Left renal cortex interstitium (tissue), 4 donors: ENCODE data around the gene SYNPO. TPM values are rescaled to one million over a fixed set of nuclear protein-coding genes. Genes with fewer than 3 reads are reported as not detected.

ENCODE experiments used
- DNase-seq, 4 donors: peaks; one replicate each; pipeline ENCODE4 v3.0.0-alpha.2; 2013; ENCODE audit warnings: low read depth in 4 of 4, low spot score in 2 of 4, missing footprints in 1 of 4
- polyA plus RNA-seq, 4 donors: library from polyadenylated mRNA; unstranded; fragments of 120-200 nt; gene quantifications; one replicate each; pipeline ENCODE4 v1.2.1, GENCODE V29; 2013; ENCODE audit not compliant: insufficient read length in 4 of 4

SYNPO gene
- polyA plus RNA-seq, 4 donors: 88.2 to 115 (median 105) TPM

GRCh38 chr5:150624334-150625163, 15.9 kb upstream of the SYNPO start:
- DNase-seq: no peak

GRCh38 chr5:150625164-150625535, 15.3 kb upstream of the SYNPO start:
- no peak for DNase-seq

- no peak for DNase-seq
These were observed 14.4 kb upstream of the SYNPO start for GRCh38 chr5:150625831-150626746.

- DNase-seq: no peak
These were observed 13.6 kb upstream of the SYNPO start for GRCh38 chr5:150626853-150627276.

GRCh38 chr5:150627731-150628545, 12.5 kb upstream of the SYNPO start:
- no peak for DNase-seq

- no peak for DNase-seq
These were observed 11.4 kb upstream of the SYNPO start for GRCh38 chr5:150628936-150629485.

- DNase-seq: no peak
These were observed 10.4 kb upstream of the SYNPO start for GRCh38 chr5:150630016-150630415.

- no peak for DNase-seq
These were observed 9.8 kb upstream of the SYNPO start for GRCh38 chr5:150630461-150631325.

GRCh38 chr5:150631326-150631701, 9.1 kb upstream of the SYNPO start:
- DNase-seq: no peak

- no peak for DNase-seq
These were observed 7.9 kb upstream of the SYNPO start for GRCh38 chr5:150632305-150633160.

GRCh38 chr5:150633429-150633828, 7.0 kb upstream of the SYNPO start:
- no peak for DNase-seq

- DNase-seq: no peak
These were observed 3.8 kb upstream of the SYNPO start for GRCh38 chr5:150636391-150637244.

- DNase-seq: no peak
These were observed 3.0 kb upstream of the SYNPO start for GRCh38 chr5:150637245-150638052.

- no peak for DNase-seq
These were observed 2.4 kb upstream of the SYNPO start for GRCh38 chr5:150638053-150638444.

GRCh38 chr5:150638488-150639376, 1.7 kb upstream of the SYNPO start:
- DNase-seq: no peak

- DNase-seq: no peak
These were observed 1.1 kb upstream of the SYNPO start for GRCh38 chr5:150639377-150639692.
